Measurements from ENCODE around the gene IGSF22.

DNA sequence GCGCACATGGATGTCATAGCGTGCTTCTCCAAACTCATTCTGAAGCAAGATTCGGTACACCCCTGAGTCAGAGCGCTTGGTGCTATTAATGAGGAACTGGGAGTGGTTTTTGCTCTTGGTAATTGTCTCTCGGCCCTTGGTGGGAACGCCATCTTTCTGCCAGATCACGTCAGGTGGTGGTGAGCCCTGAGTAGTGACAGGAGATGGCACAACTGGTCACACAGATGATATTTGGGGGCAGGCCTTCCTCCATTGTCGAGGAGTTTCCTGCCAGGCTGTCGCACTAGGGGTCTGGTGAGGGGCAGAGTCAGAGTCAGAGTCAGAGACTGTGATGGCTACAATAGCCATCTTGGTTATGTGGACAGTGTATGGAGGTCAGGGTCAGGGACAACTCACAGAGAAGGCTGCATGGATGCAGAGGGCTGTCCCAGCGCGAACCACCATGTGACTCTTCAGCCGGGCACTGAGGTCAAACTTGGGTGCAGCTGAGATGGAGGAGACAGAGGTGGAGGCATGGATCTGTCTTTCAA lies 18.1 kb downstream of the IGSF22 start:
- TF ChIP-seq, protein P1, sequence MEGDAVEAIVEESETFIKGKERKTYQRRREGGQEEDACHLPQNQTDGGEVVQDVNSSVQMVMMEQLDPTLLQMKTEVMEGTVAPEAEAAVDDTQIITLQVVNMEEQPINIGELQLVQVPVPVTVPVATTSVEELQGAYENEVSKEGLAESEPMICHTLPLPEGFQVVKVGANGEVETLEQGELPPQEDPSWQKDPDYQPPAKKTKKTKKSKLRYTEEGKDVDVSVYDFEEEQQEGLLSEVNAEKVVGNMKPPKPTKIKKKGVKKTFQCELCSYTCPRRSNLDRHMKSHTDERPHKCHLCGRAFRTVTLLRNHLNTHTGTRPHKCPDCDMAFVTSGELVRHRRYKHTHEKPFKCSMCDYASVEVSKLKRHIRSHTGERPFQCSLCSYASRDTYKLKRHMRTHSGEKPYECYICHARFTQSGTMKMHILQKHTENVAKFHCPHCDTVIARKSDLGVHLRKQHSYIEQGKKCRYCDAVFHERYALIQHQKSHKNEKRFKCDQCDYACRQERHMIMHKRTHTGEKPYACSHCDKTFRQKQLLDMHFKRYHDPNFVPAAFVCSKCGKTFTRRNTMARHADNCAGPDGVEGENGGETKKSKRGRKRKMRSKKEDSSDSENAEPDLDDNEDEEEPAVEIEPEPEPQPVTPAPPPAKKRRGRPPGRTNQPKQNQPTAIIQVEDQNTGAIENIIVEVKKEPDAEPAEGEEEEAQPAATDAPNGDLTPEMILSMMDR (IDR thresholded peaks at IDR 0.05) = no peak
- TF ChIP-seq, protein P2, sequence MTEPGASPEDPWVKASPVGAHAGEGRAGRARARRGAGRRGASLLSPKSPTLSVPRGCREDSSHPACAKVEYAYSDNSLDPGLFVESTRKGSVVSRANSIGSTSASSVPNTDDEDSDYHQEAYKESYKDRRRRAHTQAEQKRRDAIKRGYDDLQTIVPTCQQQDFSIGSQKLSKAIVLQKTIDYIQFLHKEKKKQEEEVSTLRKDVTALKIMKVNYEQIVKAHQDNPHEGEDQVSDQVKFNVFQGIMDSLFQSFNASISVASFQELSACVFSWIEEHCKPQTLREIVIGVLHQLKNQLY (CRISPR knock-in tag; IDR thresholded peaks at IDR 0.05) = no peak
- TF ChIP-seq, protein P3, sequence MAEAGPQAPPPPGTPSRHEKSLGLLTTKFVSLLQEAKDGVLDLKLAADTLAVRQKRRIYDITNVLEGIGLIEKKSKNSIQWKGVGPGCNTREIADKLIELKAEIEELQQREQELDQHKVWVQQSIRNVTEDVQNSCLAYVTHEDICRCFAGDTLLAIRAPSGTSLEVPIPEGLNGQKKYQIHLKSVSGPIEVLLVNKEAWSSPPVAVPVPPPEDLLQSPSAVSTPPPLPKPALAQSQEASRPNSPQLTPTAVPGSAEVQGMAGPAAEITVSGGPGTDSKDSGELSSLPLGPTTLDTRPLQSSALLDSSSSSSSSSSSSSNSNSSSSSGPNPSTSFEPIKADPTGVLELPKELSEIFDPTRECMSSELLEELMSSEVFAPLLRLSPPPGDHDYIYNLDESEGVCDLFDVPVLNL (CRISPR knock-in tag; IDR thresholded peaks at IDR 0.05; ENCODE audit: borderline replicate concordance, low read depth) = no peak
- TF ChIP-seq ESRRA (CRISPR knock-in tag; IDR thresholded peaks at IDR 0.05; ENCODE audit: borderline replicate concordance) (no peak), JUN (CRISPR knock-in tag; IDR thresholded peaks at IDR 0.05) (no peak)
- TF ChIP-seq, protein P4, sequence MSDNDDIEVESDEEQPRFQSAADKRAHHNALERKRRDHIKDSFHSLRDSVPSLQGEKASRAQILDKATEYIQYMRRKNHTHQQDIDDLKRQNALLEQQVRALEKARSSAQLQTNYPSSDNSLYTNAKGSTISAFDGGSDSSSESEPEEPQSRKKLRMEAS (CRISPR knock-in tag; IDR thresholded peaks at IDR 0.05) = no peak
